ENCODE results near the gene SIL1. TPM values are rescaled to one million over a fixed set of nuclear protein-coding genes. Genes with fewer than 3 reads are reported as not detected.

The SIL1 gene
- total and polyA plus RNA-seq, 2 of the 13 experiments (the other 11 are each of a cell fraction or from before 2014, with no cell fraction given) = 26.0 to 30.0 TPM

DNA sequence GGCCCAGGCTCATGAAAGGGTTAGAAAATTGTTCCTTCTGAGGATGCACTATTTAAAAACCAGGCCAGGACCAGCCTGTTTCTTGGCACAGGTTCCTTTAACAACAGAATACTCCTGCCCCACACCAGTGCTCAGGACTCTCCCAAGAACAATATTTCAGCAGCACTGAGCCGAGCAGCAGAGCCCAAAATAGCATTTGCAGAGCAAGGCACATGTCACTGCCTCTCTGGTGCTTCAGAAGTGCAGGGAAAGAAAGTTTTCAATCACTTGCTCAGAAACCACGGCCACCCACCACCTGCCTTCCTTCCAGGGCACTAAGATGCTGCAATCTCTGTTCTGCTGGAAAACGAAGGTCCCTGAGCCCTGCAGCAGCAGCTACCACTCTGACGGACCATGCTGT lies 77.6 kb downstream of the SIL1 start (continued):
- no peak for TF ChIP-seq ZNF496 (CRISPR knock-in tag; IDR thresholded peaks at IDR 0.05; ENCODE audit: insufficient replicate concordance)
- TF ChIP-seq GABPB1 (CRISPR knock-in tag; IDR thresholded peaks at IDR 0.05) = no peak
- TF ChIP-seq KDM1A (CRISPR knock-in tag; IDR thresholded peaks at IDR 0.05) = no peak
- TF ChIP-seq SRSF4 (IDR thresholded peaks at IDR 0.05; ENCODE audit: low read depth, low read length, poor library complexity, severe bottlenecking) = no peak

DNA sequence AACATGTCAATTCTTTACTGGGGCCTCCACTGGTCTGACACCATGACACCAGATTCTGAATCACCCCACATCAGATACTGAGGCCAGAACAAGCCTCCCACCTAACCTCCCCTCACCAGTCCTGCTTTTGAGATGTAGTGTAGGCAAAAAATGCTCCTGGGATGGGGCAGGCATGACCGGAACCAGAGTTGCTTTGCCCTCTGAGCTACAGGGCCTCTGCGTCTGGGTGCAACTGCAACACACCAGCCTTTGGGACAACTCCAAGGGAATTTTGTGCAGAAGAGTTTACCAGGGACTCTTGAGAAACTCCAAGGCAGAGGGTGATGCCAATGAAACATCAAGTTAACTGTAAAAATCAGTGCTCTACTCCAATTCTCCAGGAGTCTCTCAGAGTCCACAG lies 79.4 kb downstream of the SIL1 start:
- Histone ChIP-seq H3K9me3 (ENCODE audit: low read length) (no peaks in the 10 kb centered on the region), H2AFZ (ENCODE audit: low read length) (no peak overlapping the region), H3K36me3 (replicated peaks in 1 of 2; ENCODE audit: control insufficient read depth in 1 of 2, insufficient read depth in 2 of 2, low read length in 2 of 2) (peaks cover 11 to 25% of the 10 kb centered on the region in 2 experiments; a peak in 4 of 5 replicates), H4K20me1 (ENCODE audit: insufficient read depth, low read length) (no peaks in the 10 kb centered on the region), H3K27me3 (ENCODE audit: control insufficient read depth in 1 of 2, insufficient read depth in 2 of 2, low read length in 2 of 2) (no peaks in the 10 kb centered on the region), H3K4me1 (ENCODE audit: insufficient read depth, low read length) (peaks cover 11% of the 10 kb centered on the region), H3K4me2 (ENCODE audit: low read depth, low read length) (no peak overlapping the region), H3K27ac (ENCODE audit: extremely low read length, insufficient read depth, low read length) (no peak overlapping the region), H3K4me3 (replicated peaks in 1 of 3; ENCODE audit: insufficient read depth in 1 of 3, low read depth in 2 of 3, low read length in 3 of 3) (no peak overlapping the region), H3K9ac (ENCODE audit: insufficient read depth, low read depth, low read length) (no peak overlapping the region), H3K79me2 (ENCODE audit: insufficient read depth, low read length) (no peaks in the 10 kb centered on the region)
- ATAC-seq (no peak), DNase-seq (ENCODE audit: low spot score) (no peak), FAIRE-seq (no peak)
- intact Hi-C loops (cut with micrococcal nuclease; ENCODE audit: unreplicated experiment) (no loop called here), in situ Hi-C loops (cut with HindIII; ENCODE audit: extremely low pct_ligation_motif_present, low pct_unique_long_range_greater_than_20kb) (no loop called here)
- BruUV-seq (replicated peaks) = no TSS peak
- ChIA-PET POLR2A (no interaction called here), CTCF (ENCODE audit: low intra/inter-chr PET ratio, low total read pairs) (no interaction called here)
- WGBS (ENCODE audit: low lambda C conversion rate) = no CpG with 5 or more reads among the region's 2 CpGs
- TF ChIP-seq TEAD3 (CRISPR knock-in tag; optimal IDR thresholded peaks at IDR 0.05; ENCODE audit: borderline replicate concordance) (no peak), SOX6 (IDR thresholded peaks at IDR 0.05) (no peak), SOX6 (CRISPR knock-in tag; IDR thresholded peaks at IDR 0.05) (no peak), ADNP (CRISPR knock-in tag; IDR thresholded peaks at IDR 0.05) (no peak), ZNF44 (CRISPR knock-in tag; IDR thresholded peaks at IDR 0.05) (no peak), RFXANK (CRISPR knock-in tag; IDR thresholded peaks at IDR 0.05) (no peak)
- TF ChIP-seq, protein P1, sequence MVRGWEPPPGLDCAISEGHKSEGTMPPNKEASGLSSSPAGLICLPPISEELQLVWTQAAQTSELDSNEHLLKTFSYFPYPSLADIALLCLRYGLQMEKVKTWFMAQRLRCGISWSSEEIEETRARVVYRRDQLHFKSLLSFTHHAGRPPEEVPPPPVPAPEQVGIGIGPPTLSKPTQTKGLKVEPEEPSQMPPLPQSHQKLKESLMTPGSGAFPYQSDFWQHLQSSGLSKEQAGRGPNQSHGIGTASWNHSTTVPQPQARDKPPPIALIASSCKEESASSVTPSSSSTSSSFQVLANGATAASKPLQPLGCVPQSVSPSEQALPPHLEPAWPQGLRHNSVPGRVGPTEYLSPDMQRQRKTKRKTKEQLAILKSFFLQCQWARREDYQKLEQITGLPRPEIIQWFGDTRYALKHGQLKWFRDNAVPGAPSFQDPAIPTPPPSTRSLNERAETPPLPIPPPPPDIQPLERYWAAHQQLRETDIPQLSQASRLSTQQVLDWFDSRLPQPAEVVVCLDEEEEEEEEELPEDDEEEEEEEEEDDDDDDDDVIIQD (CRISPR knock-in tag; IDR thresholded peaks at IDR 0.05; ENCODE audit: low read depth) = no peak
- TF ChIP-seq, protein P2, sequence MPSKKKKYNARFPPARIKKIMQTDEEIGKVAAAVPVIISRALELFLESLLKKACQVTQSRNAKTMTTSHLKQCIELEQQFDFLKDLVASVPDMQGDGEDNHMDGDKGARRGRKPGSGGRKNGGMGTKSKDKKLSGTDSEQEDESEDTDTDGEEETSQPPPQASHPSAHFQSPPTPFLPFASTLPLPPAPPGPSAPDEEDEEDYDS (CRISPR knock-in tag; IDR thresholded peaks at IDR 0.05) = no peak
- TF ChIP-seq, protein P3, sequence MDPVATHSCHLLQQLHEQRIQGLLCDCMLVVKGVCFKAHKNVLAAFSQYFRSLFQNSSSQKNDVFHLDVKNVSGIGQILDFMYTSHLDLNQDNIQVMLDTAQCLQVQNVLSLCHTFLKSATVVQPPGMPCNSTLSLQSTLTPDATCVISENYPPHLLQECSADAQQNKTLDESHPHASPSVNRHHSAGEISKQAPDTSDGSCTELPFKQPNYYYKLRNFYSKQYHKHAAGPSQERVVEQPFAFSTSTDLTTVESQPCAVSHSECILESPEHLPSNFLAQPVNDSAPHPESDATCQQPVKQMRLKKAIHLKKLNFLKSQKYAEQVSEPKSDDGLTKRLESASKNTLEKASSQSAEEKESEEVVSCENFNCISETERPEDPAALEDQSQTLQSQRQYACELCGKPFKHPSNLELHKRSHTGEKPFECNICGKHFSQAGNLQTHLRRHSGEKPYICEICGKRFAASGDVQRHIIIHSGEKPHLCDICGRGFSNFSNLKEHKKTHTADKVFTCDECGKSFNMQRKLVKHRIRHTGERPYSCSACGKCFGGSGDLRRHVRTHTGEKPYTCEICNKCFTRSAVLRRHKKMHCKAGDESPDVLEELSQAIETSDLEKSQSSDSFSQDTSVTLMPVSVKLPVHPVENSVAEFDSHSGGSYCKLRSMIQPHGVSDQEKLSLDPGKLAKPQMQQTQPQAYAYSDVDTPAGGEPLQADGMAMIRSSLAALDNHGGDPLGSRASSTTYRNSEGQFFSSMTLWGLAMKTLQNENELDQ (CRISPR knock-in tag; IDR thresholded peaks at IDR 0.05; ENCODE audit: borderline replicate concordance) = no peak
- TF ChIP-seq, protein P4, sequence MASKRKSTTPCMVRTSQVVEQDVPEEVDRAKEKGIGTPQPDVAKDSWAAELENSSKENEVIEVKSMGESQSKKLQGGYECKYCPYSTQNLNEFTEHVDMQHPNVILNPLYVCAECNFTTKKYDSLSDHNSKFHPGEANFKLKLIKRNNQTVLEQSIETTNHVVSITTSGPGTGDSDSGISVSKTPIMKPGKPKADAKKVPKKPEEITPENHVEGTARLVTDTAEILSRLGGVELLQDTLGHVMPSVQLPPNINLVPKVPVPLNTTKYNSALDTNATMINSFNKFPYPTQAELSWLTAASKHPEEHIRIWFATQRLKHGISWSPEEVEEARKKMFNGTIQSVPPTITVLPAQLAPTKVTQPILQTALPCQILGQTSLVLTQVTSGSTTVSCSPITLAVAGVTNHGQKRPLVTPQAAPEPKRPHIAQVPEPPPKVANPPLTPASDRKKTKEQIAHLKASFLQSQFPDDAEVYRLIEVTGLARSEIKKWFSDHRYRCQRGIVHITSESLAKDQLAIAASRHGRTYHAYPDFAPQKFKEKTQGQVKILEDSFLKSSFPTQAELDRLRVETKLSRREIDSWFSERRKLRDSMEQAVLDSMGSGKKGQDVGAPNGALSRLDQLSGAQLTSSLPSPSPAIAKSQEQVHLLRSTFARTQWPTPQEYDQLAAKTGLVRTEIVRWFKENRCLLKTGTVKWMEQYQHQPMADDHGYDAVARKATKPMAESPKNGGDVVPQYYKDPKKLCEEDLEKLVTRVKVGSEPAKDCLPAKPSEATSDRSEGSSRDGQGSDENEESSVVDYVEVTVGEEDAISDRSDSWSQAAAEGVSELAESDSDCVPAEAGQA (IDR thresholded peaks at IDR 0.05; ENCODE audit: low read depth) = no peak
- TF ChIP-seq, protein P4 (CRISPR knock-in tag; IDR thresholded peaks at IDR 0.05; ENCODE audit: borderline replicate concordance) = no peak
